Activated T-cell treated with anti-CD3 and anti-CD28 coated beads, Interleukin-2, amount 50 U/mL, for 1 hour (primary cell): ENCODE data around the gene ROR1.

ENCODE experiments used
- DNase-seq: peaks from one replicate; pipeline ENCODE4 v3.0.0-alpha.2; 2020

ROR1 gene

GRCh38 chr1:64162804-64163203 is 389.0 kb downstream of the ROR1 start:
- DNase-seq: no peak

DNA sequence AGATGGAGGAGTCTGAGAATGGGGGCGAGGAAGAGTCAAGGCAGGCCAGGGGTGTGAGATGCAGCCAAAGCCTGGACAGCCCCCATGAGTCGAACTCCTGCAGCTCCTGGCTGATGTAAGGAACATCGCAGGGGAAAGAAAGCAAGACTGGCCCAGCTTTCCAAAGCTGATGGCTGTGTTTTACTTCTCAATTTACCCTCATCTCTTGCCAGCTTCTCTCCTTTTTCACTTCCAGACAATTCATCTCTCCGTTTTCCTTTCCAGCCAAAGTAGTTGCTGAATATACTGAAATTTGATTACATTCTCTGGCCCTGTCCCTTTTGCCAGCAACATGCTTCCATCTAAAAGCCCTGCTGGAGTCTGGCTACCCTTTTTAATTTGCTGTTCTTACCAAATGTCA is 389.6 kb downstream of the ROR1 start:
- no peak for DNase-seq

GRCh38 chr1:64163970-64164369 is 390.2 kb downstream of the ROR1 start:
- DNase-seq: no peak

DNA sequence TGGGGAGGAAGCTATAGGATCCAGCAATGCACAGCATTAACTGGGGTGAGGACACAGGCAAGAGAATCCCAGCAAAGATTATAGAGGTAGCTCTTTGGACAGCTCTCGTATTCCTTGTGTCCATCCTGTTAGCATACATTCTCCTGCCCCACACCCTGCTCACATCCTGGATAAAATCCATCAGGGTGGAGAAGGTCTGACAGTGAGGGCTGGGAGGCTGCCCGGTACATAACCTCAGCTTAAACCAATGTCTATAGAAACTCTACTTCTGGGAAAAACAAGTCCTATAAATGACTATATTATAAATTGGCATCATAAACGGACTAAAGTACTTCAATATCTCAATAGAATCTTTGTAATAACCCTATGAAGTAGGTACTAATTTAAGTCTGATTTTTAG is 392.8 kb downstream of the ROR1 start:
- no peak for DNase-seq

- no peak for DNase-seq
These were observed 393.4 kb downstream of the ROR1 start for GRCh38 chr1:64167176-64167575.

DNA sequence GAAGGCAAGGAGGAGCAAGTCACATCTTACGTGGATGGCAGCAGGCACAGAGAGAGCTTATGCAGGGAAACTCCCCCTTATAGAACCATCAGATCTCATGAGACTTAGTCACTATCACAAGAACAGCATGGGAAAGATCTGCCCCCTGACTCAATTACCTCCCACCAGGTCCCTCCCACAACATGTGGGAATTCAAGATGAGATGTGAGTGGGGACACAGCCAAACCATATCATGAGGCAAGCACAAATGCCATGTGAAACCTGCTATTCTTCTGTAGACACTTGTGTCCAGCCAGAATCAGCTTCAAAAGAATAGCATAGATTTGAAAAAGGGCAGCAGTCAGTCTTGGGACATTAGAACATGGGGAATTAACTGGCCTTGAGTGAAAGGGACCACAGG is 397.4 kb downstream of the ROR1 start:
- DNase-seq: no peak

DNA sequence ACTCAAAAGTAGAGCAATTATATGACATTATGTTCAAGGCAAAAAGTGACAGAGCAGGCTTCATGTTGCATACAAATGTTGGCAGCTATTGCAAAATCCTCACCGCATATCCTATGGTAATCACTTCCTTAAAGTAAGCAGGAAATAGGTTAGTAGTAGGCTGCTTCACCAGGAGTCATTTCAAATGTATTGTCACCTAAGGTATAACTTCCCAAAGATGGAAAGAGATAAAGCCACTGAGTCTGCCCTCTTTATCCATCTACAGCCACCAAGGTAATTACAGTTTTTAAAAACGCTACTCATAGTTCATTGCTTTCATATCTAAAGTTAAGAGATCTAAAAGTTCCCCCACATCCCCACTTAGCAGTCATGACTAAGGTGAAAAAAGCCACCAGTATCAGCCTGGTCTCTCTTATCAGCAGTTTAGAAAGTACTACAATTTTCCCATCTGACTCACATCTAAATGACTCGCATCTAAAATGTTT is 398.0 kb downstream of the ROR1 start:
- DNase-seq: no peak

DNA sequence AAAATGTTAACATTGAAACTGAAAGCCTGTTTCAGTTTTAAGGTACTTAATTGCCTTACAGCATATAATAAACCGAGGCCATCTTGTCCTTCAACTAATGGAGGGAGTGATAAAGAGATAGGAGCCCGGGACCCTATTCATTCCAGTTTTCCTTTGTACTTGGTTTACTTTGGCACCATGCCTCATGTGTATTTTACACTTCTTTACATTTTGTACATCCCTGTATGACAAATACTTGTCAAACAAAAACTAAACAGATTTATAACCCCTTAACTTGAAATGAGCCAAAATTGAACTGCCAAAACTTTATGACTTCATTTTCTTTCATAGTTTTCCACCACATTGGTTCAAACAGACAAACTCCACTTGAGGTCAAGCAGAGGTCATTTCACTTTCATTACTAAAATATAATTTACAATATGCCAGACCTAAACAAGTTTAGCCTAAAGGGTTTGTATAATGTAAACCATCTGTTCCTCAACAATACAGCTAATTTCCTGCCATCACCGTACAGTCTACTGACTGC is 398.7 kb downstream of the ROR1 start:
- no peak for DNase-seq

DNA sequence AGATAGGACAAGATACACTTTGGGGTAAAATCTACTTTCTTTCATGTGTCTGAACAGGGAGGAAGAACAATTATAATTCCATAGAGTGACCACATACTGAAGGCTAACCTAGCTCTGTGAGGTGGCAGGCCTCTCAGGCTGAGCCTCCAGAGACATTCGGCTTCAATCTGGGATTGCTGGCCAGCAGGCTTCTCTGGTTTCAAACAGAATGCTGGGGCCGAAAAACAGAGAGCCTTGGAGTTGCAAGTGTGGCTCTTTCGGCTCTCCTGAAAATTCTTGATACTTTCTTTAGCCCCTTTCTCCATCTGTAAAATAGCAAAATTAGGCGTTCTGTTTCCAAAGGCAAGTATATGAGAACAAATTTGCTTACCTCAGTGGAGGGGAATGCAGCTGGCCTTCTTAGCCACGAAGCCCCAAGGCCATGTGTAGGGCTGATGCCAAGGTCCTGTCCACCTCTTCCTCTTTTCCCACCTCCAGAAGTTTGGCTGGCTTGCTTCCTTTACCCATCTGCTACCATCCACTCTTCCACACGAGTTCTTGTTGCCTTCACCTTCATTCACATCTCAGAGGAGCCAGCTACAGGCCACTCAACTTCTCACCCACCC is 399.6 kb downstream of the ROR1 start:
- DNase-seq: no peak

DNA sequence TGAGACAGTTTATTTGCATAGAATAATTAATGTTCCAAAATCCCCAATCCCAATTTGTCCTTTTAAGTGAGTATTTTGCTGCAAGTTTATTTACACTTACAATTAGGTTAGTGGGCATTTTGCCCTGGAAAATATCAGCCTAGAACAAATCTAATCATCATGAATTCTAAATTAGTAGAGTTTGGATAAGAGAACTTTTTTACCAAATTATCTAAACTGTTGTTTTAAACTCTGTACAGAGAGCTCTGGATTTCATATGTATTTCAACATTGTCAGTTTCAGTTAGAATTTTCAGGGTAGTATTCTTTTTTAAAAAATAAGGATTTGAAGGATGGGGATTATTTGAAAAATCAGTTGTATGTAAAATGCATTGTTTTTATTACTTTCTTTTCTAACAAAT is 401.8 kb downstream of the ROR1 start:
- no peak for DNase-seq

- DNase-seq: no peak
These were observed 402.8 kb downstream of the ROR1 start for GRCh38 chr1:64176659-64177058.

DNA sequence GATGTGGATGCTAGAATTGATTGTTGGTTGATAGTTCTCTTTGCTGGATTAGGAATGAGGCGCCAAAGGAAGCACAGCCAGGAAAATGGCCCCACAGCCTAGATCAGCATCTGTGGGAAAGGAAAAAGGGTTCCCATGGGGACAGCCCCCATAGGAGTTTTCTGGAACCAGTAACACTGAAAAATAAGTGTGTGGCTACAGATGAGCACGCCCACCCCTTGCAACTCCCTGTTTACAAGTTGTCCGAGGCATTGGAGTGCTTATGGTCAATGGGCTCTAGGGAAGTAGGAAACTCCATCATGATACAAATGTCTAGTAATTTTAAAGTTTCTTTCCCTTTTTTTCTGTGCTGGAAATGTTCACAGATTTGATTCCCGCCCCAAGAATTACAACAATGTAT is 405.8 kb downstream of the ROR1 start:
- DNase-seq: no peak

DNA sequence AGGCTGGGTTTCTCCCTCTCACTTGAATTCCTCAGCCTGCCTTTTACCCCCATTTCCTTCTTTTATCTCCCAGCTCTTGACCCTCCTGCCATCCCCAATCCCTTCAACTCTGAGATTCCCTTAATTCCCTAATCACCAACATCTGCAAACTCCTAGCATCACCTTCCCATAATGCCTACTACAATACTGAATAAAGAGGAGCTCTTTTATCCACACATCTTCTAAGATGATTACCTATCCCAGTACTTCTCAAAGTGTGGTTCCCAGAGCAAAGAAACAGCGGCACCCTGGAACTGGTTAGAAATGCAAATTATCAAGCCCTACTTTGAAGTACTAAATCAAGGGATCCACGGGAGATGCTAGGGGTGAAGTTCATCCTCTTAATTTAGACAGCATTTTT is 408.4 kb downstream of the ROR1 start:
- DNase-seq: no peak

DNA sequence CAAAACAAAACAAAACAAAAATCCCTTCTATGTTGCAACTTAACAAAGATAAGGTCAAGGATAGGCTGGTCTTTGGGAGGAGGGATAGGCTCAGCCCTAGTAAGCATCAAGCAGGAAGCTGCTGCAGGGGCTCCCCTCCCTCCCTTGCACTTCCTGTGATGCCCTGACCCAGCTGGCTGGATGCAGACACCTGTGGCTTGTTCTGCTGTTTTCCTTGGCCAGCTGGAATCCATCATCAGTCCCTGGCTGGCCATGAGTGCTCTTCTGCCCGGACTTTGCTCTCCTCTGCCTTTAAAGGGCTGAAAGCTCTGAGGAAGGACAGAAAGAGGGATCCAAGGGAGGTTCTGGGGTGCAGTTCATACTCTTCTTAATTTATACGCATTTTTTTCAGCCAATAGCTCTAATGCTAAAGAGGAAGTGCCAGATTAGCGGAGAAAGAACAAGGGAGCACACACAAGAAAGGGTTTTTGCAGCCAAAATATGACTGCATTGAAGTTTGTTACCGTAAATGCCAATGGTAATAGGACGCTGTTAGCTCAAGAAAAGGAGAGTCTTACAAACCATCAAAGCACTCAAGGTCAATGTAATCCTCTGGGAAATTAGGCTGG is 409.7 kb downstream of the ROR1 start:
- DNase-seq: no peak

GRCh38 chr1:64184003-64184440 is 410.2 kb downstream of the ROR1 start:
- no peak for DNase-seq

- no peak for DNase-seq
These were observed 412.5 kb downstream of the ROR1 start for GRCh38 chr1:64186138-64186897.

DNA sequence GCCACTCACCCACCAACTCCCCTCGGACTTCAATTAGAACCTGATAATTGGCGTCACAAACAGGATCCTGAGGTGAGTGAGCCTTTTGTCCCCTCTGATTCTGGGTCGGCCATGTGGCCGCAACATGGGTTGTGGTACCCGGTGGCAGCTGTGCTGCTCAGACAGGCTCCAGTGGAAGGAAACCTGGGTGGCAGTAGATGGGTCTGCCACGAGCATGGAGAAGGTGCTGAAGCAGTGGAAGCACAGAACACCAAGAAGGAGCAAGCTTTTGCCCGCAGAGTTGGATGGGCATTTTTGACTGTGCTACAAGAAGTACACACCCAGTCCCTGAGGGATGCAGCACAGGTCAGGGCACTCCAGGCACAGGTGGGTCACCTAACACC is 413.1 kb downstream of the ROR1 start:
- DNase-seq: no peak

DNA sequence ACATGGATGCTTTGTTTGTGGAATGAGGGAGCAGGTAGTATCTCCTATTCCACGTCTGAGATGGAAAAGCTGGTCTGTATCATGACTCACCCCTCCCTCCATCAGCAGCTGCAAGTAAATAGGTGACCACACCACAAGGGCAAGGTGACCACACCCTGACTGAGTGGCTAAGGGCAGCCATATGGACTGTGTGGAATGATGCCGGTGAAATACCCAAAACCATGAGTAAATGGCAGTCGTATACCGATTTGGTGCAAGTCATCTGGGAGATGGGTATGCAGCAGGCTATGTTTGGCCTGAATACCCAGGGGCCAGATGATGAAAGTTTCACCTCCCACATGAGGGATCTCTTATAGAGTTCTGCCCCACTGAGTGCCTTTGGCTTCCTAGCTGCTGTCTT is 413.8 kb downstream of the ROR1 start:
- DNase-seq: no peak

DNA sequence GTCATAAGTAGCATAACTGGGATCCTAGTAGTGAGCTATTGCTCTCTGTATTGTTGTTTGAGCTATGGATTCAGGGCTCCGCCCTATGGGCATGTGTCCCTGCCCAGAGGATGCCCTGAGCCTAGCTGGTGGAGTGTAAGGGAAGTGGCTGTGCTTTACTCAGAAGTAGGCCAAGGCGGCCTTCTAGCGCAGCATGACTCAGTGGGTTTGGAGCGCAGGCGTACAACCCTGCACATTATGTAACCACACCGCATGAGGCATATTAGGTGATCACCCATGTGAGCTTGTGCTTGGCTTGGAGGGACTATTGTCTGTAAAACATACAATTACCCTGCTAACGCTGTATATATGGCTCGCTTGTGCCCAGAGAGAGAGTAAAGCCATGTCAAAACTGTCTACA is 418.5 kb downstream of the ROR1 start:
- no peak for DNase-seq

DNA sequence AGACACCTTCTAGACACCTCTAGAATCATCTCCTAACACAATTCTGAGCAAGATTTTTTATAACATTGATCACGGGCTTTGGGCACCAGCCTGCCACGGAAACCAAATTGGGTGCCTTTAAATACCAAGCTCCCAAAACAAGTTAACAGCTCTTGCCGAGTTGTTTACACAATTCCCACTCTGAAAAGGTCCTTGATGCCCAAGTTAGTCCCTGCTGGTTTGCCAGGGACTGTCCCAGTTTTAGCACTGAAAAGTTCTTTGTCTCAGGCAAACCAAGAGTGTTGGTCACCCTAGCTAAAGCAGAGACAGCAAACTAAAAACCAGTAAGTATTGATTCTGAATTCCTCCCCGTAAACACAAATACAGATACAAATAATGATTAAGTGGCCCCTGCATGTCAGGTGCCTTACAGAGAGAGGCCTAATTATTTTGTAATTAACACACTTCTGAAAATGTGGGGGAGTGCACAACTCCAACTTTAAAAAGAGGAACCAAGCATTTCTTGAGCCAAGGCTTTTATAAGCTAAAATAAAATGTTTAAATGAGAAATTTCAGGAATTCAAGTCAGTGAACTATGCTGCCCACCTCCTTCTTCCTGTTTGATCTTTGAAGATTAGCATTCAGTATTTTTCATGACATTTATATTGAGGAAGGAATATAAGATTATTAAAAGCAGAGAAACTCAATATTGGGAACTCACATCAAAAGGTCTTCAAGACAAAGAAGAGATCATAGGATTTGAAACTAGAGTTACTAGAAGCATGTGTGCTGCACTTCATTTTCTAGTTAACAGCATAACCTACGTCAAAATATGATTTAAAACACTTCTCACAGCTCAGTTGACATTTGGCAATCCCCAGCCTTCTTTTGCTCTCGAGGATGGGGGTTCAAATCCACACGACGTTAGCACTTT is 420.6 kb downstream of the ROR1 start:
- DNase-seq: no peak

DNA sequence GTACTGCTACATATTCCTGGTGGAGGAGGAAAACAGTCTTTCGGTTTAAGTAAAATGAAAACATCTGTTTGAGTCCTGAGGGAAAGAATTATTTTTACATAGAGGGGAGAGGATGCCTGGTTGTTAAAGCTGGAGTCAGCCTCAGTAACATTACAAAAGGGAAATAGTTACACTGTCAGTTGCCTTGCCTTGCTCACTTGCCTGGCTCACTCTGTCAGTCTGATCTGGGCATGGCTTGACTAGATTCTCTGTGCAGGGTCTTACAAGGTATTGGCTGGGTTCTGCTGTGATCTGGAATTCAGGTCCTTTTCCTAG is 421.2 kb downstream of the ROR1 start:
- no peak for DNase-seq

DNA sequence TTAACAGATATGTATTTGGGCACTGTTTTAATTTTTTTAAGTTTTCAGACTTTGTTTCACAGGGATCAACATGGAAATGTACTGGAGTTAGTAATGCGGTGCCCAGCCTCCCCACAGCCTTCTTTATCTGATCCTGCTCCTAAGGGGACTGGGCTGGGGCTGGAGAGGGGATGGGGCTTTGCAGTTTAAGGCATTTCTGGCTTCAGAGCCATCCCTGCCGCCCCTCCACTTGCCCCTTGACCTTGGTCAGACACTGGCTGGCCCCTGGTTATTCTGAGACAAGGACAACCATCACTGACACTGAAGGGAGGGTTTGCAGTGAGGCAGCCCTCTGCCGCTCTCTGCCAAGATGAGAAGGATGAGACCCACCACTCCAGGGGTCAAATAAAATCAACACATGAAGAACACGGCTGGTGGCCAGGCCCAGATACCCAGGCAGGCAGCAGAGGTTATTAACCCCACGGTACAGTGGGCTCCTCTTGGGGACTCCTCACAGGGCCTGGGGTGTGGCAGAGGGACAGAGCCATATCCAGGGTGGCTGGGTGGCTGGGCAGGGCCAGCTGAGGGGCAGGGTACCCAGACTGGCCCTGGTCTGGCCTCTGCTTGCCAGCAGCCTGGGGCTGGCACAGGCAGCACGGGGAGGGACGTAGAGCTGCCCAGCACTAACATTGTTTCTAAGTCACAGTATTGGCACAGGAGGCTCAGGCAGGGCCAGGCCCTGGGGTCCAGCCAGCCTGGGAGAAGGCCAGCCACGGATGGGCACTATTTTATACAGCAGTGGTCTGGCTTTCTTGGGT is 422.5 kb downstream of the ROR1 start:
- DNase-seq: no peak
